Endothelial cell of umbilical vein (primary cell): ENCODE measurements around the gene XKR3. TPM values are rescaled to one million over a fixed set of nuclear protein-coding genes. Genes with fewer than 3 reads are reported as not detected.
"Not testable (repeated sequence)": the region's sequence is repeated elsewhere in the genome, so short reads cannot be mapped to it uniquely, and the experiment has no call there.

ENCODE experiments used
- BruUV-seq: library from RNA; stranded (reverse); fragments of 400-500 nt; replicated peaks from 2 replicates; lab custom pipeline; 2021; lab: Mats Ljungman, UMichigan
- CTCF ChIA-PET: fragments of 300-600, 350-600 bp; sonication (Branson Sonifier 250); formaldehyde crosslinking; loops from one replicate; lab custom pipeline; 2021; ENCODE audit warnings: antibody characterized with exemption, inconsistent platforms; lab: Charles Lee
- POLR2A ChIA-PET: fragments of 300-600, 350-600 bp; sonication (Branson Sonifier 250); formaldehyde crosslinking; loops from one replicate; lab custom pipeline; 2021; ENCODE audit warnings: antibody characterized with exemption, inconsistent platforms; lab: Charles Lee
- DNase-seq: peaks from one replicate; pipeline ENCODE4 v3.0.0-alpha.2; 2011; ENCODE audit warnings: low read depth, low spot score
- FAIRE-seq: peaks from 2 replicates; lab custom pipeline; 2011; peaks lifted over from hg19 to GRCh38; lab: Jason Lieb, UNC
- H2AFZ ChIP-seq: 2 replicates; pipeline ENCODE4 v1.6.0; 2012; ENCODE audit warnings: low read depth, low read length, control low read depth, inconsistent platforms
- H3K27ac ChIP-seq: 2 replicates; pipeline ENCODE4 v1.5.1; 2011; ENCODE audit warnings: low read depth, mild to moderate bottlenecking, control low read depth, low read length, moderate library complexity; ENCODE audit not compliant: insufficient read depth
- H3K27me3 ChIP-seq, 2 experiments: 2 replicates each; pipeline versions ENCODE4 v1.6.0 to v1.6.1; 2011; ENCODE audit warnings: low read length in 2 of 2, mixed read lengths in 1 of 2; ENCODE audit not compliant: control insufficient read depth in 2 of 2, insufficient read depth in 2 of 2
- H3K36me3 ChIP-seq, 2 experiments: 2 replicates in 1 of 2; 3 replicates in 1 of 2; pipeline ENCODE4 v1.5.1; 2011; ENCODE audit warnings: low read length in 2 of 2, mild to moderate bottlenecking in 1 of 2, moderate library complexity in 1 of 2; ENCODE audit not compliant: control insufficient read depth in 2 of 2, insufficient read depth in 2 of 2; ENCODE audit errors: extremely low read depth in 1 of 2
- H3K4me1 ChIP-seq: 3 replicates; pipeline ENCODE4 v1.5.1; 2011; ENCODE audit warnings: mild to moderate bottlenecking, low read length; ENCODE audit not compliant: control insufficient read depth, insufficient read depth; ENCODE audit errors: extremely low read depth
- H3K4me2 ChIP-seq: 2 replicates; pipeline ENCODE4 v1.6.1; 2011; ENCODE audit warnings: low read length, control low read depth, mixed read lengths; ENCODE audit not compliant: insufficient read depth
- H3K4me3 ChIP-seq, 3 experiments: fragments of 200-600 bp in 1 of 3; sonication (generic), shearing (Covaris generic) in 1 of 3; replicated peaks in 1 of 3; 2 replicates each; pipeline ENCODE4 v1.5.1; 2011 to 2016; ENCODE audit warnings: control low read depth in 3 of 3, low read length in 3 of 3, mild to moderate bottlenecking in 2 of 3, inconsistent platforms in 1 of 3, low read depth in 1 of 3, moderate library complexity in 1 of 3; ENCODE audit not compliant: insufficient read depth in 1 of 3
- H3K79me2 ChIP-seq: 2 replicates; pipeline ENCODE4 v1.6.0; 2012; ENCODE audit warnings: low read length, inconsistent platforms; ENCODE audit not compliant: control insufficient read depth, insufficient read depth
- H3K9ac ChIP-seq: replicated peaks from 2 replicates; pipeline ENCODE3; 2011; ENCODE audit warnings: low read length, control low read depth; ENCODE audit not compliant: insufficient read depth; ENCODE audit errors: extremely low read depth
- H3K9me1 ChIP-seq: replicated peaks from 3 replicates; pipeline ENCODE4 v1.6.0; 2011; ENCODE audit warnings: mild to moderate bottlenecking, low read length; ENCODE audit not compliant: control insufficient read depth, insufficient read depth; ENCODE audit errors: extremely low read depth
- H3K9me3 ChIP-seq: replicated peaks from 2 replicates; pipeline ENCODE4 v1.5.1; 2012; ENCODE audit warnings: low read length, inconsistent platforms; ENCODE audit not compliant: control insufficient read depth, insufficient read depth
- H4K20me1 ChIP-seq: replicated peaks from 2 replicates; pipeline ENCODE3; 2011; ENCODE audit warnings: mild to moderate bottlenecking, low read length; ENCODE audit not compliant: control insufficient read depth, insufficient read depth; ENCODE audit errors: extremely low read depth
- EZH2 ChIP-seq: IDR thresholded peaks from 2 replicates; pipeline ENCODE4 v1.6.1; 2012; ENCODE audit warnings: borderline replicate concordance, low read depth, mild to moderate bottlenecking, moderate library complexity, low read length, inconsistent platforms; ENCODE audit not compliant: severe bottlenecking
- FOS ChIP-seq: IDR thresholded peaks from 2 replicates; pipeline ENCODE4 v1.6.1; 2011; ENCODE audit warnings: mild to moderate bottlenecking, low read length, moderate library complexity, borderline replicate concordance; ENCODE audit not compliant: insufficient read depth
- GATA2 ChIP-seq: IDR thresholded peaks from 2 replicates; pipeline ENCODE4 v1.7.0; 2011; ENCODE audit warnings: low read depth, mild to moderate bottlenecking, moderate library complexity, mixed read lengths, low read length; ENCODE audit not compliant: insufficient read length, insufficient read depth
- JUN ChIP-seq: IDR thresholded peaks from 2 replicates; pipeline ENCODE4 v1.6.1; 2011; ENCODE audit warnings: borderline replicate concordance, low read depth; ENCODE audit not compliant: insufficient read length, insufficient read depth
- MYC ChIP-seq: IDR thresholded peaks from one replicate; pipeline ENCODE4 v1.6.1; 2011; ENCODE audit warnings: mild to moderate bottlenecking, low read depth, low read length
- POLR2A ChIP-seq: IDR thresholded peaks from 2 replicates; pipeline ENCODE4 v1.6.1; 2012; ENCODE audit warnings: low read depth, mild to moderate bottlenecking, control low read depth, low read length
- POLR2AphosphoS5 ChIP-seq: IDR thresholded peaks from 2 replicates; pipeline ENCODE4 v1.6.1; 2012; ENCODE audit warnings: low read depth, mild to moderate bottlenecking, control low read depth, low read length, moderate library complexity; ENCODE audit not compliant: insufficient read depth
- dilution Hi-C: fragments of 300-500 bp; cut with MboI; formaldehyde crosslinking; loops from one replicate; pipeline ENCODE4 v1.15.0; 2019; ENCODE audit warnings: low sequenced_read_pairs; ENCODE audit not compliant: extremely low pct_ligation_motif_present
- intact Hi-C: fragments of 100-400 bp; cut with micrococcal nuclease; formaldehyde crosslinking; loops from one replicate; pipeline ENCODE4 v1.10.0; 2022
- polyA plus RNA-seq, 4 experiments: library from polyadenylated mRNA; depleted of rRNA in 3 of 4; stranded (reverse) in 3 of 4; unstranded in 1 of 4; fragments of >200 nt; gene quantifications; 2 replicates each; pipeline versions ENCODE4 v1.2.1 to v1.2.3, GENCODE V29; 2011 to 2012; ENCODE audit warnings: missing spikeins in 1 of 4
- total RNA-seq: library from RNA; stranded (reverse); gene quantifications from 2 replicates; pipeline ENCODE4 v1.2.3, GENCODE V29; 2021
- TF ChIP-seq, protein P1 (sequence below): IDR thresholded peaks from 2 replicates; pipeline ENCODE4 v1.6.1; 2011; ENCODE audit not compliant: insufficient read depth, insufficient read length
- TF ChIP-seq, protein P2 (sequence below), 2 donors: IDR thresholded peaks; 1 replicate in 1 of 2; 2 replicates in 1 of 2; pipeline ENCODE4 v1.5.1; 2011; ENCODE audit warnings: low read length in 2 of 2, mild to moderate bottlenecking in 2 of 2, moderate library complexity in 2 of 2, control low read depth in 1 of 2, inconsistent platforms in 1 of 2, low read depth in 1 of 2; ENCODE audit not compliant: insufficient read depth in 1 of 2; ENCODE audit errors: extremely low read depth in 1 of 2

The XKR3 gene
- total and polyA plus RNA-seq, 2 donors (not counting 3 experiments of a cell fraction or from before 2014, with no cell fraction given): not detected

DNA sequence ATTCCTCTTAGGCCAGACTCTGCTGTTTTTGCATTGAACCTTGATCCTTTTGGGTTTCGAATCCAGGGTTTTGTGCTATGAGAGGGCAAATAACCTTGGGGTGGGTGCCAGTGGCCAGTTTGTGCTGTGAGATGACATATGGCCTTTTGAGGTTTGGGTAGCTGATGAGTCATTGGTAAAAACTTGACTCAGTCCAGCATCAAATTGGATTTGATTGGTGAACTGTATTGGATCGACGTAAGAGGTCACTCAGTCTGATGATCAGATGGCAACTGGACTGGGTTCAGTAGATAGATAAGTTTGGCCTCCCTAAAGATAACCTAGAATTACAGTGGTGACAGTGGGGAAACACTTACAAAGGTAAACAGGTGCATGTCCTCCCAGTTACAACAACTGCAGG is 41.0 kb upstream of the XKR3 start:
- dilution Hi-C loops (no loop called here), intact Hi-C loops (no loop called here)
- ChIA-PET POLR2A (no interaction called here), CTCF (no interaction called here)
- H3K27ac ChIP-seq: no peak overlapping the region
- no peaks in the 10 kb centered on the region for H3K9me1 ChIP-seq
- no peak overlapping the region for H3K4me2 ChIP-seq
- no peaks in the 10 kb centered on the region for H4K20me1 ChIP-seq
- TF ChIP-seq, protein P1, sequence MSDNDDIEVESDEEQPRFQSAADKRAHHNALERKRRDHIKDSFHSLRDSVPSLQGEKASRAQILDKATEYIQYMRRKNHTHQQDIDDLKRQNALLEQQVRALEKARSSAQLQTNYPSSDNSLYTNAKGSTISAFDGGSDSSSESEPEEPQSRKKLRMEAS: no peak
- TF ChIP-seq POLR2A (no peak), POLR2AphosphoS5 (no peak), MYC (no peak), FOS (no peak), GATA2 (no peak), JUN (no peak), EZH2 (no peak)
- TF ChIP-seq, protein P2, sequence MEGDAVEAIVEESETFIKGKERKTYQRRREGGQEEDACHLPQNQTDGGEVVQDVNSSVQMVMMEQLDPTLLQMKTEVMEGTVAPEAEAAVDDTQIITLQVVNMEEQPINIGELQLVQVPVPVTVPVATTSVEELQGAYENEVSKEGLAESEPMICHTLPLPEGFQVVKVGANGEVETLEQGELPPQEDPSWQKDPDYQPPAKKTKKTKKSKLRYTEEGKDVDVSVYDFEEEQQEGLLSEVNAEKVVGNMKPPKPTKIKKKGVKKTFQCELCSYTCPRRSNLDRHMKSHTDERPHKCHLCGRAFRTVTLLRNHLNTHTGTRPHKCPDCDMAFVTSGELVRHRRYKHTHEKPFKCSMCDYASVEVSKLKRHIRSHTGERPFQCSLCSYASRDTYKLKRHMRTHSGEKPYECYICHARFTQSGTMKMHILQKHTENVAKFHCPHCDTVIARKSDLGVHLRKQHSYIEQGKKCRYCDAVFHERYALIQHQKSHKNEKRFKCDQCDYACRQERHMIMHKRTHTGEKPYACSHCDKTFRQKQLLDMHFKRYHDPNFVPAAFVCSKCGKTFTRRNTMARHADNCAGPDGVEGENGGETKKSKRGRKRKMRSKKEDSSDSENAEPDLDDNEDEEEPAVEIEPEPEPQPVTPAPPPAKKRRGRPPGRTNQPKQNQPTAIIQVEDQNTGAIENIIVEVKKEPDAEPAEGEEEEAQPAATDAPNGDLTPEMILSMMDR (IDR thresholded peaks at IDR 0.05; ENCODE audit: extremely low read depth in 1 of 2, insufficient read depth in 1 of 2, low read depth in 1 of 2, low read length in 2 of 2): no peak
- H3K9me3 ChIP-seq: peaks cover 4% of the 10 kb centered on the region
- no peaks in the 10 kb centered on the region for H3K79me2 ChIP-seq
- no peak overlapping the region for H2AFZ ChIP-seq
- no peaks in the 10 kb centered on the region for H3K4me1 ChIP-seq
- DNase-seq: no peak
- no peaks in the 10 kb centered on the region for H3K36me3 ChIP-seq
- H3K4me3 ChIP-seq: no peak overlapping the region
- BruUV-seq: no TSS peak
- no peaks in the 10 kb centered on the region for H3K27me3 ChIP-seq
- H3K9ac ChIP-seq: no peak overlapping the region
- FAIRE-seq: no peak

DNA sequence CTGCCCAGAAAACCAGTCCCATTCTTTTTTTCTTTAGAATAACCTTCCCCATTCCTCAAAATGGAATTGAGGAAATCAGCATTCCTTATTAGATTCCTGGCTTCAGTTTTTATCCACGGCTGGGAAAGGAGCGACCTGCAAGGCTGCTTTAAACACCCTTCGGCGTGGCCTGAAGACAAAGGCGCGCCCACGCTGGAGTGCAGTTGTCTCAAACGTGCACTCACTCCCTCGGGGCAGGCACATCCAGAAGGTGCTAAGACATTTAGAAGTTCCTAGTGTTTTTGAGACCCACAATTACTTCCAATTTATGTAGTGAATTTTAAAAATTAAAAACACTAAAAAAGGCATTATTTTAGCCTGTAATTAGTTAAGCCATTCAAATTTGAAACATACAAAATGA is 31.6 kb upstream of the XKR3 start:
- H3K36me3 ChIP-seq, H3K27ac ChIP-seq, H3K27me3 ChIP-seq, CTCF ChIA-PET, POLR2A ChIA-PET, intact Hi-C loops, H3K79me2 ChIP-seq, BruUV-seq, H3K9me3 ChIP-seq, H3K9ac ChIP-seq, H2AFZ ChIP-seq, DNase-seq, dilution Hi-C loops, FAIRE-seq, H3K4me2 ChIP-seq, H3K9me1 ChIP-seq, H3K4me3 ChIP-seq, H3K4me1 ChIP-seq, H4K20me1 ChIP-seq: not testable (repeated sequence)
